Measurements from ENCODE around the gene TNFSF12.

Gene TNFSF12

GRCh38 chr17:7575481-7575883, 26.6 kb downstream of the TNFSF12 start:
- peak overlapping the region; percentile 99 for H3K4me3 ChIP-seq (ENCODE audit: low read depth, low read length)

GRCh38 chr17:7575959-7576358, 27.1 kb downstream of the TNFSF12 start:
- H3K4me3 ChIP-seq (ENCODE audit: low read depth, low read length), result peak overlapping the region; percentile 99
- no peak for TF ChIP-seq POLR2A (IDR thresholded peaks at IDR 0.05; ENCODE audit: extremely low read depth, insufficient read length)
- TF ChIP-seq CTCF (IDR thresholded peaks at IDR 0.05; ENCODE audit: low read depth, low read length), result no peak
- TF ChIP-seq MYC (IDR thresholded peaks at IDR 0.05; ENCODE audit: low read depth, low read length), result no peak
- TF ChIP-seq MAX (IDR thresholded peaks at IDR 0.05; ENCODE audit: low read depth, low read length), result no peak
- no peak for DNase-seq (ENCODE audit: low read depth)

More at GRCh38 chr17:7575481-7575883, 26.6 kb downstream of the TNFSF12 start:
- TF ChIP-seq MYC (IDR thresholded peaks at IDR 0.05; ENCODE audit: low read depth, low read length), result no peak
- no peak for DNase-seq (ENCODE audit: low read depth)

GRCh38 chr17:7576432-7576937, 27.6 kb downstream of the TNFSF12 start:
- TF ChIP-seq POLR2A (IDR thresholded peaks at IDR 0.05; ENCODE audit: extremely low read depth, insufficient read length) (no peak), MYC (IDR thresholded peaks at IDR 0.05; ENCODE audit: low read depth, low read length) (no peak), MAX (IDR thresholded peaks at IDR 0.05; ENCODE audit: low read depth, low read length) (no peak), CTCF (IDR thresholded peaks at IDR 0.05; ENCODE audit: low read depth, low read length) (no peak)
- H3K4me3 ChIP-seq (ENCODE audit: low read depth, low read length), result peak overlapping the region; percentile 99
- no peak for DNase-seq (ENCODE audit: low read depth)

- TF ChIP-seq MYC (IDR thresholded peaks at IDR 0.05; ENCODE audit: low read depth, low read length), result no peak
- TF ChIP-seq MAX (IDR thresholded peaks at IDR 0.05; ENCODE audit: low read depth, low read length), result no peak
- no peak for DNase-seq (ENCODE audit: low read depth)
- no peak overlapping the region for H3K4me3 ChIP-seq (ENCODE audit: low read depth, low read length)
These were observed 28.7 kb downstream of the TNFSF12 start for GRCh38 chr17:7577327-7578199.

GRCh38 chr17:7579001-7579833, 30.4 kb downstream of the TNFSF12 start, which contains the start of gene CD68:
Gene CD68 (plus strand): TSS chr17:7579638. CDS start chr17:7579678, 40 bp downstream.
- TF ChIP-seq MYC (IDR thresholded peaks at IDR 0.05; ENCODE audit: low read depth, low read length), result peak; percentile 91
- TF ChIP-seq CTCF (IDR thresholded peaks at IDR 0.05; ENCODE audit: low read depth, low read length), result no peak
- peak; percentile 70 for TF ChIP-seq POLR2A (IDR thresholded peaks at IDR 0.05; ENCODE audit: extremely low read depth, insufficient read length)
- TF ChIP-seq MAX (IDR thresholded peaks at IDR 0.05; ENCODE audit: low read depth, low read length), result peak; percentile 92
- H3K4me3 ChIP-seq (ENCODE audit: low read depth, low read length), result peak within 1 kb of the TSS; percentile 46
- DNase-seq (ENCODE audit: low read depth), result peak; percentile 94

GRCh38 chr17:7579834-7580603, 31.2 kb downstream of the TNFSF12 start:
- no peak for DNase-seq (ENCODE audit: low read depth)
- TF ChIP-seq MYC (IDR thresholded peaks at IDR 0.05; ENCODE audit: low read depth, low read length), result no peak
- TF ChIP-seq POLR2A (IDR thresholded peaks at IDR 0.05; ENCODE audit: extremely low read depth, insufficient read length), result no peak
- TF ChIP-seq MAX (IDR thresholded peaks at IDR 0.05; ENCODE audit: low read depth, low read length), result no peak
- TF ChIP-seq CTCF (IDR thresholded peaks at IDR 0.05; ENCODE audit: low read depth, low read length), result no peak
- peak overlapping the region; percentile 46 for H3K4me3 ChIP-seq (ENCODE audit: low read depth, low read length)

All from NB4 (cell line).